ENCODE results near the gene FOSL2. TPM values are rescaled to one million over a fixed set of nuclear protein-coding genes. Genes with fewer than 3 reads are reported as not detected.

The FOSL2 gene
- total RNA-seq, 1 donor from 2014 or later: 6.2 TPM

DNA sequence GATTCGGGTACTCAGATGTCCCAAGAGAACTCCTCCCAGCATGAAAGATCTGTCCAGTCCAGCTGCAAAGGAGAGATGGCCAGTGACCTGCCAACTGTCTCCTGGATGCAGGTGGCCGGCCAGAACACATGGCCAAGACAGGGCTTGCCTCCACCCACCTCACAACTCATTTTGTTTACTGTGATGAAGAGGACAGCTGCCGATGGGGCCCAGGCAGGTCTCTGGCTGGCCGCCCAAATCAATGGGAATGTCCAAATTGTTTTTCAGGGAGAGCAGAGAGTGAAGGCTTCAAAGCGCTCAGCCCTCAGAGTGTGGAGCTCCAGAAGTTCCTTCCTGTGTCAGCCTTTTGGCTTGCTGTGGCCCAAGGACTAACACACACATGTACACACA lies 41.9 kb downstream of the FOSL2 start:
- DNase-seq: no peak

DNA sequence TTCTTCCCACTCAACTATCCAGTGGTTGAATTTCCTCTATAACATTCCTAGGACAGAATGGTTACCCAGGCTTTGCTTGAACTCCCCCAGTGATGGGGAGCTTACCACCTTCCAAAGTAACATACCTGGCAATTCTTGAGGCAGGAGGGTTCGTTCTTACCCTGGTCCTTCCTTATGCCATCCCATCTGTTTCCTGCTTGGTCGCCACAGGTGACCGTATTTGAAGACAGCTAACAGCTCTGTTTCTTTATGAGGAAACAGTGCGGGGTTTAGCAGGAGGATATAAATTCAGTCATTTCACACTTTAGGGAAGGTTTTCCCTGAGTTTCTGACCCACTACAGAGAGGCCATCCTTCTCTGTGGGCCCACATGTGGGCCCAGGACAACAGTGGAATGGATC lies 42.6 kb downstream of the FOSL2 start:
- DNase-seq: no peak

DNA sequence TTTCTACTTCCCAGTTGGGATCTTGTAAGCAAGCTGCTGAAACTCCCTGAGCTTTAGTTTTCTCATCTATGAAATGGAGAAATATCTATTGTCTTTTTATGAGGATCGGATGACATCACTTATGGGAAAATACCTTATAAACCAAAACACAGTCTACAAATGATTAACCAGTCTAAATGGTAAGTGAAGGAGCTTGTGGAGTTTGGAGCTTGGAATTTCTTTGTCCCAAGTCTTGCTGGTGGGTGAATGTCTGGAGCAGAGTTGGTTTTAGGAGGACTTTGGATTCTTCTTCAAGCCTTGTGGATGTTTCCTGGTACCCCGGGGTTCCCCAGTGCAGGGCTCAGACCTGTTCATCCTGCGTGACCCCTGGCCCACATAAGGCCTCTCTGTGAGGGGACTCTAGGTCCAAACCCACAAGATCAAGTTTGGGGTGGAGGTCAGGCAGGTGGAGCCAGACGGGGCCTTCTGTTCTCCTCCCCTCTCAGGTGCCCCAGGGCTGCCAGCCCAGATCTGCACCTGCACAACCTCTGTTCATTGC lies 43.2 kb downstream of the FOSL2 start:
- DNase-seq: no peak

DNA sequence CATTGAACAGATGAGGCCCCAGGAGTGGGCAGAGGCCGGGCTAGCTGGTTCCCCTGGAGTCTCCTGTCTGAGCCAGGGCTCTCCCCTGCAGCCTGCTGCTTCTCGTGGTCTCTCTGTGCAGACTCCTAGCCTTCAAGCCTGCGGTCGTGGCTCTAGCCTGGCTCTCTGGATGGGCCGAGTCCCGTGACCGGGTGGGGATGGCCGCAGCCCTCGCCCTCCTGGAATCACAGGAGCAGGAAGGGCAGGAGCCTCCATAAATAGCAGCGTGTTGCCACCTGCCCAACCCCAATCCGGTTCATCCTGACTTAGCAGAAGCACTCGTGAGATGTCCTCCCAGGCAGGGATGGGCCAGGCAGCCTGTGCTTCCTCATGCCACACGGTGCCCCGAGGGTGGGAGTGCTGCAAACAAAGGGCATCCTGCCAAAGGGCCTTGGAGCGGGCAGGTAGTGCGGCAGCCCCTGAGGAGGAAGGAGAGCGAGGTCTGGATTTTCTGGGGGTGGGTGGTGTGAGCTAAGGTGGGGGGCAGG lies 43.9 kb downstream of the FOSL2 start:
- DNase-seq: no peak

DNA sequence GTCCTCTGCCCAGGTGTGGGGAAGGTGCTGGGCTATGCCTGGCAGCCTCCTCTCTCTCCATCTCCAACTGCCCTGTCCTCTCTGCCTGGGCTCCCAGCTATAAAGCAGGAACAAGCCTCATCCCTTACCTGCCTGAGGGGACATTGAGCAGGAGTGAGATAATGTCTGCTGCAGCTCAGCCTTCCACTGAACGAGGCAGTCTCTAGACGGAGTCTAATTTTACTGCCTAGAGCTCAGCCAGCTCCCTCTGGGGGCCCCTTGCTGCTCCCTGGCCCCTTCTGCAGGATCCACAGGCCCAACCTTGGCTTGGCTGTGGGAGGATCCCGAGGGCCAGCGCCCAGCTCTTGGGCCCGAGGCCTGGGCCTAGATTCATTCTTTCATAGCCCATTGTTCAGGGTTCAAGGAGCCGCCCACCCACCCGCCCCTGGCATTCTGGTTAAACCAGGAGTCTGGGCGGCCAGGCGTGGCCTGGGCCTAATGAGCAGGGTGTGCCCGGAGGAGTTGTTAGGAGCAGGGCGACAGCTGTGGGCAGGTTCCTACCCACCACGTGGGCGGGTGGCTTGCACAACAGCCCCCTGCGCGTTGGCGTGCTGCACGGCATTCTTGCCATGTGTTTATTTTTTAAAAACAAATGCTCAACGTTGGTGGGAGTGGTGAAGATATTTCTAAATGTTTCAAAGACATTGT lies 44.6 kb downstream of the FOSL2 start:
- no peak for DNase-seq

DNA sequence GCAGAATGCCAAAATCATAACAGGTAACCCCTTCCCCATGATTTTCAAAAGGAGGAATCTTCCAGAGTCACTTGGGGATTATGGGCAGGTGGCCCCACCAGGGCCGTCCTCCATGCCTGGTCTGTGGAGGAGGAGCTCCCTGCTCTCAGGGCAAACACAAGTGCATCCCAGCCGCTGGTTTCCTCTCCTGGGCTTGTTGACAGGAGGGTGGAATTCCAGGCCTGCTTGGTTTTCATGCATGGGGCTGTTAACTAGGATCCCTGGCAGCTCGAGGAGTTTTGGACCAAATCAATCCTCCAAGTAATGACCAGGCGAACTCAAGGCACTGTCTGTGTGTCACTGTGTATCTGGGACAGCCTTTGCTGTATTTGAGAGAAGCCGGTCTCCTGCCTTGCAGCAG lies 45.3 kb downstream of the FOSL2 start:
- no peak for DNase-seq

DNA sequence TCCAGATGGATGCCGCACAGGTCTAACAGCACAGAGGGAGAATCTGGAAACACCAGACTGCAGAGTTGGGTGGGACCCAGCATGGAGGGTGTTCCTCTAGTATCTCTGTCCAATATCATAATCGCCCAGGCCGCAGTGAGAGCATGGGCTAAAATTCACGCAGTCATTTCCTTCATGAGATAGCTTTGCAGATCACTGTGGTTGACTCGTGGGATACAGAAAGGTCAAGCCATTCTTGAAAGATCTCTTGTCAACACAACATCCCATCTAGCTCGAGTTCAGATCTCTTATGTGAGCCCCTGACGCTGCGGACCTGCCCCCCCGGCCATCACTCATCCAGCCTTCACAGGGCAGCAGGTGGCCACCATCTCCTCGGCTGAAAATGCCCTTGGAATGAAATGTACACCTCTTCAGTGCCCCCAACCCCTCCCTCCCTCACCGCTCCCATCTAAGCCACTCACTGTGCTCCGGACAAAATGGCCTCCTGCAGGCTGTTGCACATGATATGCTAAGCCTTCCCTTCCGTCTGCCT lies 45.9 kb downstream of the FOSL2 start:
- no peak for DNase-seq

DNA sequence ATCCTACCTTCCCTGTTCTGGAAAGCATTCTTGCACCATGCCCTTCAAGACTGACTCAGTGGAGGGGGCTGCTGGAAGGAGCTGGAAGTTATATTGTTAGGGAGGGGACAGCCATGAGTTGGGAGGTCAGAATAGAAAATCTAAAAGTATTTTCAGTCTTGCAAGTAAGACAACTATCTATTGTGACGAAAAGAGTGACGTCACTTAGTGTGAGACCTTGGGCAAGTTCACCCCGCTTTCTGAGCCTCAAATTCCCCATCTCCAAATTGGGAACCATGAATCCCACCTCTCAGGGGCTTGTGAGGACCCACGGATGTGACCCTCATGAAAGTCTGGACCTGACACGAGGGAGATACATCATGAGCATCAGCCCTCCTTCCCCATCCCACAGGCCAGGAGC lies 46.5 kb downstream of the FOSL2 start:
- no peak for DNase-seq

DNA sequence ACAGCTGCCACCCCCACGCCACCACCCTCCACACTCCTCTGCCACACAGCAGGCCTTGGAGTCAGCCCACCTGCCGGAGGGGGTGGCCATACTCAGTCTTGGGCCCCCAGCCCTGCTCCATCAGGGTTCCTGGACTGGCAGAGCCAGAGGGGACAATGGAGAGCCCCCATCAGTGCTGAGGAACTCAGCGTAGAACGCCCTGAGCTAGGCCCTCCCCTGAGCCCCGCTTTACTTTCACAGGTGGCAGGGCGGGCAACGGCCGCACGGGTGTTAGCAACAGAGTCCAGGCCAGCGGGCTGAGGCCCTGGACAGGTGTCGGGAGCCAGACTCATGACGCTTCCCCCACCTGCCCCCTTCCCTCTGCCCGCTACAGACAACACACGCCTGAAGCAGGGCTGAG lies 47.1 kb downstream of the FOSL2 start:
- no peak for DNase-seq

DNA sequence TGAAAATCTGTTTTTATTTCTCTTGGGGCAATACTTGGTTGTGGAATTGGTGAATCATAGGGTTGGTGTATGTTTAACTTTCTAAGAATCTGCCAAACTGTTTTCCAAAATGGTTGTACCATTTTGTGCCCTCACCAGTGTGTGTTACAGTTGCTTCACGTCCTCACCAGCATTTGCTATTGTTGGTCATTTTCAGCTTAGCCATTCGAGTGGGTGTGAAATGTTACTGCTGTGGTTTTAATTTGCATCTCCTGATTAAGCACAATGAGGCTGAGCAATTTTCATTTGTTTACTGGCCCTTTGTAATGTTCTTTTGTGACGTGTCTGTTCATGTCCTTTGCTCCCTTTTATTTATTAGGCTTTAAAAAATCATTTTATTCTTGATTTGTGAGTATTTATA lies 49.7 kb downstream of the FOSL2 start:
- no peak for DNase-seq

DNA sequence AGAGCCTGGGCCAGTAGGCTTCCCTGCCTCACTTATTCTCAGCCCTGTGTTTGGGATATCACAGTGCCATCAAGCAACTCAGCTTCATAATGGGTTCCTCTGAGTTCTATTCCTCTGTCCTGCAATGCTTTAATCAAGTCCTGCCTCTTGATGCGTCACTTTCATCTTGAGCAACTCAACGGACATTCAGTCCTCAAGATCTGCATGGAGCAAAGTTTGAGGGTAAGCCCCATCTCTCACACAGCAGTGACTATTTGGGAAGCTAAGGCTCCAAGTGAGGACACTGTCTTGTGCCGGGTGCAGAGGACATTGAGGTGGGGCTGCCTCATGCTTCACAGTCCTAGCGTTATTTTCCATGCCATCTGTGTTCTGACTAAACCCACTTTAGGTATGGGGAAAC lies 52.3 kb downstream of the FOSL2 start:
- no peak for DNase-seq

DNA sequence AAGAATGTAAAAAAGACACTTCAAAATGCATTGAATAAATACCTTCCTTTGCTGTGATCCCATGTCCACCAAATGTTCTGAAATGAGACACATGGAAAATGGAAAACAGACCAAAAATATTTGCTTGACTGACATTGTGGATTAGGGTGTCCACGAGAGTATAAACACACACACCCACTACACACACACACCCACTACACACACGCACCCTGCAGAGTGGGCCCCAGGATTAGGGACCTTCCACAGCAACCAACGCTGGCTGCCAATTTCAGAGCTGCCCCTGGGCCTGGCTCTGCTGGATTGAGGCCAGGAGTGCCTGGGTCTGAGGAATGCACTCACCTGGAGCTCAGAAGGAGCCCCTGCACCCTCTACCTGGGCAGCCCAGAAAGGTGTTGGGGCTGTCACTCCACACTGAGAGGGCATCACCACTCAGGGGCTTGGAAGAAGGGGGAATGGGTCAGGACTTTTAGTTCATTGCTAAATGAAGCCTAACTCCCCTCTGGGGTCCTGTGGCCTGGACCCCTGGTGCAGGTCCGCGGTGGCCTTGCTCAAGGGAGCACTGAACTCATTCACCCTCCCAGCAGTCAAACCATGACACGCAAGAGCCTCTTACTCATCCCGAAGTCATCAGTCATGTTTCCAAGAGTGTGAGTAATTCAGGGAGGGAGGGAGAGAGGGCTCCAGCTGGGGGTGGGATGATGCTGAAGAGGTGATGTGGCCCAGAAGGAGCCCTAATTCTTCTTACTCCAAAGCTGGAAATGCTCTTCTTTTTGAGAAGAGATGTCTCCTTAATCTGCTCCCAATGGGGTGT lies 53.0 kb downstream of the FOSL2 start:
- DNase-seq: peak; percentile 13

DNA sequence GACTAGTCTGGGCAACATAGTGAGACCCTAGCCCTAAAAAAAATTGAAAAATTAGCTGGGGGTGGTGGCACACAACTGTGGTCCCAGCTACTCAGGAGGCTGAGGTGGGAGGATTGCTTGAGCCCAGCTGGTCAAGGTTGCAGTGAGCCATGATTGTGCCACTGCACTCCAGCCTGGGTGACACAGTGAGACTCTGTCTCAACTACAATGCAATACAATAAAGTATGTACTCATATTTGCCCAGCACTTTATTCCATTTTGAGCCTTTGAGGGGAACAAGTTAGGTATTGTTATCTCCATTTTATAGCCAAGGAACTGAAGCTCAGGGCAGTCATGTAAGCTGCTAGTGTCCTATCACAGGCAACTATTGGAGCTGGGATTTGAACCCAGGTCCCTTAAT lies 53.9 kb downstream of the FOSL2 start:
- DNase-seq: no peak

DNA sequence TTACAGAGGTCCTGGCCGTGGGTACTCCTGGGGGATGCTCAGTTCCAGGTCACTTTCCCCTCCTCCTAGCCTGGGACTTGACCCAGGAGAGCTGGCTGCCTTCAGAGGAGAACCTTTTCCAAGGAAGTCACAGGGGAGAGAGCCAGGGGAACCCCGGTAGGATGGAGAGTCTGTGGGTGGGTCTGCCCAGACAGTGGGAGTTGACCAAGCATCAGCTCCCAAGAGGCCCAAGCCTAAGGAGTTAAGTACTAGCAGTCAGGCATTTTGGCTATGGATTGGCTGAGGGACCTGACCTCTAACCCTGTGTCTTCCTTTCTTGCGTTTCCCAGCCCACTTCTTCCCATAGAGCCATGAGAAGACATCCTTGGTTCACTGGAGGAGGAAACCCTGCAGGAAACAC lies 54.4 kb downstream of the FOSL2 start:
- no peak for DNase-seq

DNA sequence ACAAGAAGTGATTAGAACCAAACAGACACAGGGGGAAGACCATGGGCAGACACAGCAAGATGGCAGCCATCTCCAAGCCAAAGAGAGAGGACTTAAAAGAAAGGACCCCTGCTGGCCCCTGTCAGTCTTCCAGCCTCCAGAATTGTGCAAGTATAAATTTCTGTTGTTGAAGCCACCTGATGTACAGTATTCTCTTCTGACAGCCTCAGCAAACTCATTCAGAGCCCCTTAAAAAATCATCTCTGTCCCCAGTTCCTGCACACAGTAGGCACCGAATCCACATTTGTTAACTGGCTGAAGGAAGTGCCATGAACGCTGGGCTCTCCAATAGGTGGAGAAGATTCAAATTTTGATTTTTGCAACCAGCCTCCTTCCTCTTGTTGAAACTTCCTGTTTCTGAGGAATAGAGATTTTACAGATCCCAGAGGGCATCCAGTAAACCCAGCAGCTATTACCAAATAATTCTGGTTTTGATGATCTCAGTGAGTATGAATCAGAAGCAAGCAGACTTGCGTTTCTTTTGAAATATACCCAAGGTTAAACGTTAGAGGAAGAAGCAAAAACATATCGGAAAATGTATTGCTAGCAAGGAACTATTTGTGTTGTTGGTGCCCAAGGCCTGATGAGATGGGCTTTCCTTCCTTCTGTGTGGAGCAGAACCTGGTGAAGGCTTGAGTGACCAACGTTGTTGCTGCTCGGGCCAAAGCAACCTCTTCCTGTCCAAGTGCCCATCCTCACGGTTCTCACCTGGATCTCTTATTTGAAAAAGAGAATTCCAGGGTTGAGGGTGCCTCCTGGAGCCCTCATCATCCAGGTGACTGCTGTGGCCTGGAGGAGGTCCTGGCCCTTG lies 55.5 kb downstream of the FOSL2 start:
- DNase-seq: no peak

DNA sequence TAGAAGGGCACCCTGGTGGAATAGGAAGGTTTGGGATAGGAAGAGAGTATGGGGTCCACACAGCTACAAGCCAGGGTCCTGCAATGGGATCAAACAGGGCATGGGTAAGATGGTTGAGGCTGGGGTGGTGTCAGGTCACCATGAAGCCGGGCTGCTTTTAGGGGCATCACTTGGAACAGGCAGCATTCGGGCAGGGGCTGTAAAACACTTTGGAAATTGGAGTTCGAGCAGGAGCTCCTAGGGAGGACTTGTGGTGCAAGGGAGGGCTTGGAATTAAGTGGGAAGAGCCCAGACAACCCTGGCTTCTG lies 56.1 kb downstream of the FOSL2 start:
- no peak for DNase-seq

DNA sequence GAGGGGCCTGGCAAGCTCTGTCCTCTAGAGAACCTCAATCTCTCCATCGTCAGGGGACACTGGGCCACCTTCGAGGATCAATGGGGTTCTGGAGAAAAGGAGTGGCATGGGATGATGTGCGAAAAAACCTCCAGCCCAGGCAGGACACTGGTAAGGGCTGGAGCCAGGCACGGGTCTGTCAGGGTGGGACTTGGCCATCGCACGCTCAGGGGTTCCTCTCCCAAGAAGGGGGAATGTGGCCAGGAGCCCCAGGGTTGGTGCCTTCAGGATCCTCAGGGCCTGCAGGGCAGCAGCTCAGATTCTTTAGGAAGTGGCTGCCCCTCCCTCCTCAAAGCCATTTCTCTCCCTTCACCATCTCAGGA lies 56.4 kb downstream of the FOSL2 start:
- no peak for DNase-seq

DNA sequence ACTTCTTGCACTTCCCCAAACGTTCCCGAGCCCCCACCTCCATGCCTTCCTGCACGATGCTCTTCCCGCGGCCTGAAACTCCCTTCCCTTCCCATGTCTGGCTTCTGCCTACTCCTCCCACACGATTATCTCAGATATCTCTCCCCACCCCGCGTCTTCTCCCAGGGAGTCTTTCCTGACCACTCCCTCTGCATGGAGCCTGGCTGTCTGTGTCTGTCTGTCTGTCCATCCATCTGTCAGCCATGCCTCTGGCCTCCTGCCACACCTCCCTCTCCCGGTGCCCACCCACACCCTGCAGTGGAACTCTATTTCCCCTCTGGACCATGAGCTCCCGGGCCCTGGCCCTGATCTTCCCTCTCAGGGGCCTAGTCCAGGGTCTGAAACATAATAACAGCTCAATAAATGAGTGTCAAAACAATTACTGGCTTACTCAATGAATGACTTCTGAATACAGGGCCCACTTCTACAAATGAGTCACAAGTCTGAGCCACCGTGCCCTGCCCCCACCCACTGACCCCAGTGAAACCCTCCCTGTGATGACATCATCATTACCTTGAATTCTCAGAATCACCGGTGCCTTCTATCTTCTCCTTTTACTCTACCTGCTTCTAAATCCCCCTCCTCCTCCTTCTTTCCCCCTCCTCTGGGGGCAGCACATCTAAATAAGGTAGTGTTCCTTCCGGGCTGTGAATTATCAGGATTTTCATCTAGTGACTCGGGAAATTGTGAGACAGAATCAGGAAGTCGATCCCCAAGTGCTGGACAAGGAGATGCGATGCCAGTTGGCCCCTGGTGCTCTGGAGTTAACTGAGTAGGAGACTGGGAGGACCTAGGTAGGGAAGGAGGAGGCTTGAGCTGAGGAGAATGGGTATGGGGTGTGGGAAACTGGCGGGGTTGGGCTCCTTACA lies 57.1 kb downstream of the FOSL2 start:
- no peak for DNase-seq

DNA sequence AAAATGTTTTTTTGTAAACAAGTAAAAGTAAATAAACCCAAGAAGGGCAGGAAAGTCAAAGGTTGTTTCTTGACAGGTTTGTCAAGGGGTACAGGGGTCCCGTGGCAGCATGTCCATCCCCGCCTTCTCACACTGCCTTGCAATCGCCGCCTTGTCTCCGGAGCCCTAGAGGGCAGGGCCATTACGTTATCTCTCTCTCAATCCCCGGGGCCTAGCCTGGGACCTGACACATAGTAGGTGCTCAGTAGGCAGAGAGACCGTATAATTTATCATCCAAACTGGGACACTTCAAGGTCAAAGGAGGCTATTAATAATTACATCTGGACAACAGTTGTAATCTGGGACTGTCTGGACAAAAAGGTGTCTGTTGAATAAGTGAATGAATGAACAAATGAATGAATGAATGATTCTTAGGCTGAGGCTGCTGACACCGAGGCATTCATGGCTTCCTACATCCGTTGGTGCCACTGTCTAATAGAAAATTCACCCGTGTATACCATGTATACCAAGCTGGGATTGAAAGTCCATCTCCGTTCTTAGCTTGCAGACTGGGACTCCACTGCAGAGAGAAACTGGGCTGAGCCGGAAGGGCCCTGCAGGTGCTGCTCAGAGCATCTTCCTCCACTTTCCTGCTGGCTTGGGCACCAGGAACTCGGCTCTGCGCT lies 58.4 kb downstream of the FOSL2 start:
- no peak for DNase-seq

DNA sequence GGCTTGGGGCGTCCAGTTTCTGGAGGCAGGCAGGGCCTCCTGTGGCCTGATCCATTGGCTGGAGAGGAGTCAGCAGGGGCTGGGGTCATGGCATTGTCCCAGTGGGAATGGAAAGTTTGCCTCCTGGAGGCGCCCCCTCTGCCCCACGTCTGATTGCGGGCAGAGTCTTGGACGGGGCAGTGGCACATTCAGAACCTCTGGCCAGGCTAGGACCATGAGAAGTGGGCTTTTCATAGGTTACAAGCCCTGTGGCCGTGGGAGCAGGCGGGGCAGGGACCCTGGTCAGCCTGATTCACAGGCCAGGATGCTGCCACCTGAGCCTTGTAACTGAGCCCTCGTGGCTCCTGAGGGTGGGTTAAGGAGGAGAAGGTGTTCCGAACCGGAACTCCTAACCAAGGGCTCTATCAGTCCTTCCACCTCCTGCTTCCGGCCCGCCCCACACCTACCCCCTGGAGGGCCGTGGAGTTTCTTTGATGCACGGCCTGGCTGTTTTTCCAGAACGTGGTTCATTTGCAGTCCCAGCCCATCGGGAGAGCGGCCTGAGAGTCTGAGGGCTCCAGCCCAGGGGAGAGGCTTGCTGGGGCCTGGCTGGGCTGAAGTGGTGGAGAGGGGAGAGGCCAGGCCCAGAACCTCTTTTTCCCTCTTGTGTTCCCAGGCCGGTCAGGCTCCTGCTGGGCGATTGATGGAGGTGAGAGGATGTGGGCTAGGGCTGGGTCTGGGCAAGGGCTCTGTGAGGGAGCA lies 59.3 kb downstream of the FOSL2 start:
- DNase-seq: no peak
